GM18520 (cell line): Measurements from ENCODE around the gene UBE2H.

ENCODE experiments used
- ATAC-seq: cut with Tn5 transposase; IDR thresholded peaks from one replicate; pipeline ENCODE4 v1.9.1; 2021; ENCODE audit not compliant: unreplicated experiment

The UBE2H gene

GRCh38 chr7:129792721-129793120 is 160.0 kb downstream of the UBE2H start:
- no peak for ATAC-seq

- ATAC-seq = no peak
These were observed 162.6 kb downstream of the UBE2H start for GRCh38 chr7:129790136-129790535.

GRCh38 chr7:129789652-129790051 is 163.1 kb downstream of the UBE2H start:
- ATAC-seq = no peak

GRCh38 chr7:129789000-129789399 is 163.8 kb downstream of the UBE2H start:
- no peak for ATAC-seq

GRCh38 chr7:129786825-129787563 is 165.8 kb downstream of the UBE2H start:
- ATAC-seq = no peak

- no peak for ATAC-seq
These were observed 166.9 kb downstream of the UBE2H start for GRCh38 chr7:129785685-129786514.

- ATAC-seq = no peak
These were observed 167.7 kb downstream of the UBE2H start for GRCh38 chr7:129784783-129785684.

- ATAC-seq = no peak
These were observed 168.3 kb downstream of the UBE2H start for GRCh38 chr7:129784437-129784782.

GRCh38 chr7:129783584-129783919 is 169.2 kb downstream of the UBE2H start:
- ATAC-seq = no peak

- no peak for ATAC-seq
These were observed 169.8 kb downstream of the UBE2H start for GRCh38 chr7:129782818-129783583.

GRCh38 chr7:129781928-129782817 is 170.6 kb downstream of the UBE2H start:
- ATAC-seq = no peak

- ATAC-seq = no peak
These were observed 171.5 kb downstream of the UBE2H start for GRCh38 chr7:129780974-129781927.
